Measurements from ENCODE around the gene LRRC71. TPM values are rescaled to one million over a fixed set of nuclear protein-coding genes. Genes with fewer than 3 reads are reported as not detected.

Gene LRRC71
- total RNA-seq, 2 experiments from 2014 or later = not detected

DNA sequence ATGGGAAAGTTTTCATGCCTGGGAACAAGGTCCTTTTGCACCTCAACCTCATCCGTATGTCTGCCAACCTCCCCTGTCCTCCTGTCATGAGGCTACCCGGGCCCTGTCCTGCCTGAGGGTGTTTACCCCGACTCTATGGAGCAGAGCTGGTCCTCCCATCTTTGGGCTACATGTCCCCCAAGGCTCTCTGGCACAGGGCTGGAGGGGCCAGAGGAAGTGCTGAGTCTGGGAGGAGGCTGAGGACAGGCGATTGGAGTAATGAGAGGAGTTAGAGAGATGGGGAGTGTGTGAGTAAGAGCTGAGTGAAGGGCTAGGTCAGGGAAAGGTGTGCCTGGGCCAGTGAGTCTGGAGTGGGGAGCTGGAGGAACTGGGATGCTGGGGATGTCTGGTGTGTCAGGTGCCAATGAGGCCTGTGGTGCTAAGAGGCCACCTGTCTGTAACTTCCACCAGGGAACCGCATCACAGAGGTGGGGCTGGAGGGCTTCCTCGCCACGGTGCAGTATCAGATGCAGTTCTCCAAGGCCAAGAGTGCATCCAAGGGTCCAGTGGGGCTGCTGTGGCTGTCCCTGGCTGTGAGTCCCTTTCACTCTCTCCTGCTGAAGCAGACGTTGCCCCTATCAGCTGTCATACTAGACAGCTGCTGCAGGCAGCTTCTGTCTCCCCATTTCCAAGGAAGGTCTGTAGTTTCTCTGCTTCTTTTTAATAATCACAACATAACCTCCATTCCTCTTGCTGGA, 11.7 kb downstream of the LRRC71 start:
- ATAC-seq (no peak), DNase-seq (no peak)
- POLR2A ChIA-PET = interaction anchor here (0.8 kb wide), 1 partner anchor 32 kb away, joined by 3 read pairs; no protein-coding TSS in a partner anchor
- H3K4me3 Mint-ChIP-seq = no peak overlapping the region
- no peaks in the 10 kb centered on the region for H3K9me3 Mint-ChIP-seq (ENCODE audit: insufficient read depth)
- no peak overlapping the region for H3K27ac Mint-ChIP-seq
- CTCF ChIA-PET = no interaction called here
- peaks cover 15% of the 10 kb centered on the region for H3K4me1 Mint-ChIP-seq (ENCODE audit: low read depth)
- peaks cover 41% of the 10 kb centered on the region for H3K27me3 Mint-ChIP-seq (ENCODE audit: low read depth)
- H3K36me3 Mint-ChIP-seq (ENCODE audit: low read depth) = no peaks in the 10 kb centered on the region

DNA sequence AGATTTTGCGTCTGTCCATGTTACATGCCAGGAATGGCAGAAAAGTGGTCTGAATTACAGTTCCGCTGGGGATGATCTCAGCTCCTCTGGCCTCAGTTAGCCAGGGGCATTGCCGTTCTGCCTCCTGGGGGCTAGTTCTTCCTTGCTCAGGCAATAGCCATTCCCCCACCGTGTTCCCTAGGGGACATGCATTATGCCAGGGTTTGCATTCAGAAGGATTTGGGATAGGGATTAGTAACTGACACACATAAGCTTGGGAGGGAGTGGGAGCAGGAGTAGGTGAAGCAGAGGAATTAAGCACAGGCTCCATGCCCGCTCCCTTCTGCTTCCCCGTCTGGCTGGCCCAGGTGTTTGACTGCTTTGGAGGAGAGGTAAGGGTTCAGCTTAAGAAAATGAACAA, 12.7 kb downstream of the LRRC71 start:
- POLR2A ChIA-PET = no interaction called here
- no peaks in the 10 kb centered on the region for H3K36me3 Mint-ChIP-seq (ENCODE audit: low read depth)
- ATAC-seq (no peak), DNase-seq (no peak)
- CTCF ChIA-PET = interaction anchor here (1.0 to 1.4 kb wide), 3 partner anchors 22 to 243 kb away, joined by 3 to 5 read pairs (median 4); no protein-coding TSS in a partner anchor
- H3K27ac Mint-ChIP-seq = no peak overlapping the region
- H3K27me3 Mint-ChIP-seq (ENCODE audit: low read depth) = peaks cover 33% of the 10 kb centered on the region
- no peak overlapping the region for H3K4me3 Mint-ChIP-seq
- no peaks in the 10 kb centered on the region for H3K9me3 Mint-ChIP-seq (ENCODE audit: insufficient read depth)
- peaks cover 7% of the 10 kb centered on the region for H3K4me1 Mint-ChIP-seq (ENCODE audit: low read depth)

DNA sequence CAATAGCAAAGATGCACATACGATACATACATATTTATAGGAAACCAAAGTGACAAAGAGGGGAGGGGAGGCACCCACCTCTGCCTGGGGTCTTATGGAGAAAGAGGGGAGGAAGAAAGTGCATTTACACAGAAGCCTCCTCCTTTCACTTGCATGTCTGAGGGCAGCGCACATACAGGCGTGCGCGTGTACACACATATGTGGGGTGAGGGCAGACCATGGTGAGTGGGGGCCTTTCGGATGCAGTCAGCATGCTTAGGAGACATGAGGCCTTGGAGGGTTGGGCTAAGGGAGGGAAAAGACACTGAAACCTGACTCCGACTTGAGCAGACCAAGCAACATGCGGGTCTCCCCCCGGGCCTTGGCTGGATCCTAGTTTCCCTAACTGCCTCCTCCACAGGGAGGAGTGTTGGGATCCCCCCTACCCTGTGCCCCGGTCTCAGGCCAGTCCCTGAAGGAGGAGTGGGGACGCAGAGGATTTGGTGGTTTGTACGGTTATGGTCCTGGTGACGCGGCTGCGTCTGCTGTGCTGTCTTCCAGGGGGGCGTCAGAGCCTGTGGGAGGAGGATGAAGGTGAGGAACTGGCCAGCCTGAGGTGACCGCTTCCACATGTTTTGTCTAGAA, 15.2 kb downstream of the LRRC71 start:
- Mint-ChIP-seq H3K27ac (no peak overlapping the region), H3K4me1 (ENCODE audit: low read depth) (peaks cover 5% of the 10 kb centered on the region), H3K4me3 (no peak overlapping the region), H3K27me3 (ENCODE audit: low read depth) (peaks cover 17% of the 10 kb centered on the region), H3K36me3 (ENCODE audit: low read depth) (no peaks in the 10 kb centered on the region), H3K9me3 (ENCODE audit: insufficient read depth) (no peaks in the 10 kb centered on the region)
- CTCF ChIA-PET = interaction anchor here (2.0 kb wide), 1 partner anchor 24 kb away, joined by 4 read pairs; no protein-coding TSS in a partner anchor
- no peak for ATAC-seq
- POLR2A ChIA-PET = no interaction called here
- no peak for DNase-seq

- ChIA-PET POLR2A (no interaction called here), CTCF (interaction anchor here (1.3 to 2.0 kb wide), 3 partner anchors 9 to 246 kb away, joined by 3 to 12 read pairs (median 4); no protein-coding TSS in a partner anchor)
These were observed 15.8 kb downstream of the LRRC71 start for GRCh38 chr1:156936191-156936590.

GRCh38 chr1:156936721-156937220, 16.3 kb downstream of the LRRC71 start:
- Mint-ChIP-seq H3K4me3 (no peak overlapping the region), H3K9me3 (ENCODE audit: insufficient read depth) (no peaks in the 10 kb centered on the region), H3K4me1 (ENCODE audit: low read depth) (no peaks in the 10 kb centered on the region), H3K27me3 (ENCODE audit: low read depth) (peaks cover 7% of the 10 kb centered on the region), H3K27ac (no peak overlapping the region), H3K36me3 (ENCODE audit: low read depth) (no peaks in the 10 kb centered on the region)
- ATAC-seq (no peak), DNase-seq (no peak)
- ChIA-PET POLR2A (no interaction called here), CTCF (interaction anchor here (1.3 to 2.0 kb wide), 4 partner anchors 10 to 247 kb away, joined by 3 to 12 read pairs (median 4); no protein-coding TSS in a partner anchor)

More at GRCh38 chr1:156936191-156936590, 15.8 kb downstream of the LRRC71 start:
- Mint-ChIP-seq H3K4me1 (ENCODE audit: low read depth) (peaks cover 5% of the 10 kb centered on the region), H3K36me3 (ENCODE audit: low read depth) (no peaks in the 10 kb centered on the region), H3K4me3 (no peak overlapping the region), H3K27me3 (ENCODE audit: low read depth) (peaks cover 11% of the 10 kb centered on the region), H3K27ac (no peak overlapping the region), H3K9me3 (ENCODE audit: insufficient read depth) (no peaks in the 10 kb centered on the region)
- no peak for ATAC-seq
- no peak for DNase-seq

- H3K4me3 Mint-ChIP-seq = no peak overlapping the region
- H3K27ac Mint-ChIP-seq = no peak overlapping the region
- ATAC-seq = no peak
These were observed 17.5 kb downstream of the LRRC71 start for GRCh38 chr1:156937883-156938282.

GRCh38 chr1:156938813-156939212, 18.4 kb downstream of the LRRC71 start:
- CTCF ChIA-PET = no interaction called here
- Mint-ChIP-seq H3K4me1 (ENCODE audit: low read depth) (no peaks in the 10 kb centered on the region), H3K27ac (no peak overlapping the region), H3K36me3 (ENCODE audit: low read depth) (no peaks in the 10 kb centered on the region), H3K27me3 (ENCODE audit: low read depth) (no peaks in the 10 kb centered on the region), H3K4me3 (no peak overlapping the region), H3K9me3 (ENCODE audit: insufficient read depth) (no peaks in the 10 kb centered on the region)
- POLR2A ChIA-PET = no interaction called here
- ATAC-seq = no peak
- no peak for DNase-seq

More at GRCh38 chr1:156937883-156938282, 17.5 kb downstream of the LRRC71 start:
- ChIA-PET CTCF (interaction anchor here (1.3 to 2.0 kb wide), 4 partner anchors 10 to 248 kb away, joined by 3 to 12 read pairs (median 4); no protein-coding TSS in a partner anchor), POLR2A (no interaction called here)
- H3K36me3 Mint-ChIP-seq (ENCODE audit: low read depth) = no peaks in the 10 kb centered on the region
- DNase-seq = no peak
- no peaks in the 10 kb centered on the region for H3K4me1 Mint-ChIP-seq (ENCODE audit: low read depth)
- H3K9me3 Mint-ChIP-seq (ENCODE audit: insufficient read depth) = no peaks in the 10 kb centered on the region
- H3K27me3 Mint-ChIP-seq (ENCODE audit: low read depth) = no peaks in the 10 kb centered on the region

DNA sequence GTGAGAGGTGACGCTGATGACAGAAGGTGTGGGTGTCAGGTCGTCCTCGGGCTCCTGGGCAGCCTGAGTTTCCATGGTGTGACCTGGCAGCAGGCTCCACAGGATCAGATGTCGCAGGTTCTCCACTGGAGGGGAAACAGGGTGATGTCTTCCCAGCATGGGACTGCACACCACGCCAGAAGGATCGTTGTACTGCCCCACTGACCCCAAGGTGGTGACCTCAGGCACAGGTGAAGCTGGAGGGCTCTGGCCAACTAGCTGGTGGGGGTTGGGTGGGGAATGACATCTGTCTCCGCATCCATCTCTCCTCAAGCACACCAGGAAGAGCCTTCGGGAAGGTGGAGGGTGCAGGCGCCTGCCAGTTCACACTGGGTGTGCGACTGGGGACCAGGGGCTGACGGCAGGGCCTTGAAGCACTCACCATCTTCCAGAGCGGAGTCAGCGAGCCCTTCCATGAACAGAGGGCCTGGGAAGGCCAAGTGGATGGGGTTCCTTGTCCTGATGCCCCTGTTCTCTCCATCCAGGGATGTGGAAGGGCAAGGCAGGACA, 19.4 kb downstream of the LRRC71 start:
- H3K36me3 Mint-ChIP-seq (ENCODE audit: low read depth) = no peaks in the 10 kb centered on the region
- H3K27me3 Mint-ChIP-seq (ENCODE audit: low read depth) = no peaks in the 10 kb centered on the region
- no peak for DNase-seq
- H3K9me3 Mint-ChIP-seq (ENCODE audit: insufficient read depth) = no peaks in the 10 kb centered on the region
- no peaks in the 10 kb centered on the region for H3K4me1 Mint-ChIP-seq (ENCODE audit: low read depth)
- POLR2A ChIA-PET = no interaction called here
- no peak for ATAC-seq
- H3K27ac Mint-ChIP-seq = no peak overlapping the region
- CTCF ChIA-PET = no interaction called here
- H3K4me3 Mint-ChIP-seq = no peak overlapping the region

DNA sequence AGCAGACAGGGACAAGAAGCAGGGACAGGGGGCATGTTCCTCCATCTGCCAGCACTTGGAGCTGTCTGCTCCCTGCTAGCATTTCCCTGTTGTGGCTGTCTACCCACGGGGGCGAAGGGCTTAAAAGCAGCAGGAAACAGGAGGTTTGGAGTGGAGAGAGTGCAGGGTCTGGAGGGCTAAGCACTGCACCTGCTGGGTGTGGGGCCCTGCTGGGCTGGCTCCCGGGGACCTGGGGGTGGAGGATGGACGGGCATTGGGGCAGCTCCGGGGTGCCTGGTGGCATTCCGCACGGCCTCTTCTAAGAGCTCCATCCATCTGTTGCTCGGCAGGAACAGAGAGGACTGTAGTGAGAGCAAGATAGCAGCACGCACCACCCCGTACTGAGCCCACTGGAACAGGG, 21.2 kb downstream of the LRRC71 start:
- no peaks in the 10 kb centered on the region for H3K27me3 Mint-ChIP-seq (ENCODE audit: low read depth)
- H3K4me3 Mint-ChIP-seq = no peak overlapping the region
- ChIA-PET POLR2A (no interaction called here), CTCF (no interaction called here)
- no peak overlapping the region for H3K27ac Mint-ChIP-seq
- ATAC-seq = no peak
- no peaks in the 10 kb centered on the region for H3K9me3 Mint-ChIP-seq (ENCODE audit: insufficient read depth)
- no peaks in the 10 kb centered on the region for H3K4me1 Mint-ChIP-seq (ENCODE audit: low read depth)
- DNase-seq = no peak
- H3K36me3 Mint-ChIP-seq (ENCODE audit: low read depth) = no peaks in the 10 kb centered on the region

GRCh38 chr1:156942176-156942575, 21.7 kb downstream of the LRRC71 start:
- ATAC-seq = no peak
- no peaks in the 10 kb centered on the region for H3K36me3 Mint-ChIP-seq (ENCODE audit: low read depth)
- no peak overlapping the region for H3K4me3 Mint-ChIP-seq
- ChIA-PET POLR2A (no interaction called here), CTCF (no interaction called here)
- H3K9me3 Mint-ChIP-seq (ENCODE audit: insufficient read depth) = no peaks in the 10 kb centered on the region
- H3K27ac Mint-ChIP-seq = no peak overlapping the region
- no peaks in the 10 kb centered on the region for H3K4me1 Mint-ChIP-seq (ENCODE audit: low read depth)
- no peak for DNase-seq
- H3K27me3 Mint-ChIP-seq (ENCODE audit: low read depth) = no peaks in the 10 kb centered on the region

DNA sequence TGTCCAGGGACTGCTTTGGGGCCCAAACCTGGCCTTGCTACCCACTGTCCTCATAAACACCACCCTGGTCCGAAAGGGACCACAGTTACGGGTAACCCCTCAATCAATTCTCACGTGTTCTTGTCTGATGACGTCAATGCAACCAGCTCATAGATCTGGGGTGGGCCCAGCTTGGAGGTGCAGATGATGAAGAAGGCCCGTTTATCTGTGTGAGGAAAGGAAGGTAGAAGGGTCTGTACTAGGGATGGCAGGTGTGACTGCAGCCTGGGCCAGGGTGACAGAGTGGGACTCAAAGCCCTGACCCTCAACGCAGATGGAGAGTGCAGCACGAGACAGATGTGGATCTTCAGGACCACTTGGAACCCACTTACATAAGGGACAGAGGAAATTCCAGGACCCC, 22.1 kb downstream of the LRRC71 start:
- H3K27ac Mint-ChIP-seq = no peak overlapping the region

GRCh38 chr1:156943756-156944155, 23.3 kb downstream of the LRRC71 start:
- Mint-ChIP-seq H3K27ac (no peak overlapping the region), H3K27me3 (ENCODE audit: low read depth) (no peaks in the 10 kb centered on the region), H3K4me1 (ENCODE audit: low read depth) (no peaks in the 10 kb centered on the region), H3K4me3 (no peak overlapping the region), H3K9me3 (ENCODE audit: insufficient read depth) (no peaks in the 10 kb centered on the region), H3K36me3 (ENCODE audit: low read depth) (no peaks in the 10 kb centered on the region)
- ChIA-PET CTCF (no interaction called here), POLR2A (no interaction called here)
- ATAC-seq = no peak
- DNase-seq = no peak

More for the DNA sequence above, 22.1 kb downstream of the LRRC71 start:
- Mint-ChIP-seq H3K27me3 (ENCODE audit: low read depth) (no peaks in the 10 kb centered on the region), H3K4me3 (no peak overlapping the region), H3K36me3 (ENCODE audit: low read depth) (no peaks in the 10 kb centered on the region), H3K9me3 (ENCODE audit: insufficient read depth) (no peaks in the 10 kb centered on the region), H3K4me1 (ENCODE audit: low read depth) (no peaks in the 10 kb centered on the region)
- POLR2A ChIA-PET = no interaction called here
- DNase-seq (no peak), ATAC-seq (no peak)
- CTCF ChIA-PET = no interaction called here
